GM21737 (cell line): Measurements from ENCODE around the gene RGS1.
"Not testable (repeated sequence)": the region's sequence is repeated elsewhere in the genome, so short reads cannot be mapped to it uniquely, and the experiment has no call there.

Experiments used
- ATAC-seq: cut with Tn5 transposase; IDR thresholded peaks from one replicate; pipeline ENCODE4 v1.9.1; 2021; ENCODE audit warnings: mild to moderate bottlenecking, moderate library complexity; ENCODE audit not compliant: unreplicated experiment

The RGS1 gene

GRCh38 chr1:192575499-192576189, at the start of gene RGS1:
TSS of gene RGS1 (plus strand) at chr1:192575773. CDS start at chr1:192575793, 20 bp downstream.
- ATAC-seq, result peak; percentile 76

- ATAC-seq, result no peak
These were observed 48.3 kb upstream of the RGS1 start for GRCh38 chr1:192527111-192527795.

- no peak for ATAC-seq
These were observed 47.6 kb upstream of the RGS1 start for GRCh38 chr1:192527950-192528349.

GRCh38 chr1:192529031-192529755, 46.4 kb upstream of the RGS1 start:
- ATAC-seq, result no peak

GRCh38 chr1:192529811-192530210, 45.8 kb upstream of the RGS1 start:
- ATAC-seq, result no peak

- ATAC-seq, result peak; percentile 97
These were observed 45.3 kb upstream of the RGS1 start for GRCh38 chr1:192530254-192530653.

GRCh38 chr1:192531037-192531703, 44.4 kb upstream of the RGS1 start:
- not testable (repeated sequence) for ATAC-seq

- no peak for ATAC-seq
These were observed 40.9 kb upstream of the RGS1 start for GRCh38 chr1:192534666-192535065.

- no peak for ATAC-seq
These were observed 39.5 kb upstream of the RGS1 start for GRCh38 chr1:192535916-192536664.

GRCh38 chr1:192538407-192539296, 36.9 kb upstream of the RGS1 start:
- peak; percentile 86 for ATAC-seq

- ATAC-seq, result no peak
These were observed 36.1 kb upstream of the RGS1 start for GRCh38 chr1:192539297-192540092.

- ATAC-seq, result no peak
These were observed 32.1 kb upstream of the RGS1 start for GRCh38 chr1:192543445-192543844.

GRCh38 chr1:192545896-192546521, 29.6 kb upstream of the RGS1 start:
- peak; percentile 46 for ATAC-seq

GRCh38 chr1:192546596-192547190, 28.9 kb upstream of the RGS1 start:
- ATAC-seq, result no peak

- ATAC-seq, result no peak
These were observed 28.1 kb upstream of the RGS1 start for GRCh38 chr1:192547501-192547900.

GRCh38 chr1:192549937-192550336, 25.6 kb upstream of the RGS1 start:
- ATAC-seq, result no peak

- peak; percentile 58 for ATAC-seq
These were observed 24.5 kb upstream of the RGS1 start for GRCh38 chr1:192550922-192551534.
